Left lung (tissue), 10 donors: ENCODE data around the gene CCDC57. TPM values are rescaled to one million over a fixed set of nuclear protein-coding genes. Genes with fewer than 3 reads are reported as not detected.

Source experiments
- ATAC-seq: fragments of 200-7000 bp; cut with Tn5 transposase; one replicate; pipeline ENCODE4 v1.9.1; 2020; ENCODE audit warnings: moderate library complexity
- DNase-seq, 4 donors: peaks; one replicate each; pipeline ENCODE4 v3.0.0-alpha.2; 2013 to 2020
- H3K27ac ChIP-seq, 2 donors: fragments of 200-600 bp; sonication (generic) in 1 of 2; one replicate each; pipeline versions ENCODE4 v1.5.0 to v1.8.0; 2020 to 2021
- H3K27me3 ChIP-seq, 2 donors: fragments of 200-600 bp; sonication (generic) in 1 of 2; one replicate each; pipeline versions ENCODE4 v1.5.0 to v1.8.0; 2020 to 2021
- H3K36me3 ChIP-seq, 2 donors: fragments of 200-600 bp; sonication (generic) in 1 of 2; one replicate each; pipeline versions ENCODE4 v1.5.0 to v1.8.0; 2020 to 2021
- H3K4me1 ChIP-seq, 2 donors: fragments of 200-600 bp; one replicate each; pipeline ENCODE4 v1.8.0; 2021
- H3K4me3 ChIP-seq, 2 donors: fragments of 200-600 bp; sonication (generic) in 1 of 2; one replicate each; pipeline versions ENCODE4 v1.5.0 to v1.8.0; 2020 to 2021; ENCODE audit warnings: mild to moderate bottlenecking in 1 of 2
- H3K9me3 ChIP-seq, 2 donors: fragments of 200-600 bp; sonication (generic) in 1 of 2; one replicate each; pipeline versions ENCODE4 v1.5.0 to v1.8.0; 2020 to 2021
- intact Hi-C, 2 donors: fragments of 100-400 bp; cut with DNase I; formaldehyde crosslinking; loops; one replicate each; pipeline versions ENCODE4 v1.11.2 to v1.14.2; 2022
- polyA plus RNA-seq, 6 donors: library from polyadenylated mRNA; unstranded; fragments of 120-200 nt; gene quantifications; one replicate each; pipeline ENCODE4 v1.2.1, GENCODE V29; 2013; ENCODE audit not compliant: insufficient read length in 6 of 6
- total RNA-seq, 2 donors: library from RNA; stranded (reverse); fragmentation: NEBNext Ultra II Directional; extraction: Animal tissue kit (Norgen Biotek cat#: 25700); gene quantifications; one replicate each; pipeline ENCODE4 v1.2.1, GENCODE V29; 2021
- TF ChIP-seq, protein P1 (sequence below), 2 donors: fragments of 200-600 bp; sonication (generic) in 1 of 2; IDR thresholded peaks; one replicate each; pipeline versions ENCODE4 v1.5.0 to v1.8.0; 2021; ENCODE audit warnings: antibody characterized with exemption in 2 of 2
- donor health status: DM: no; HTN: yes; CAD: no.
- donor health status: DM: no; HTN: no; CAD: no.

CCDC57 gene
- total and polyA plus RNA-seq, 8 donors, result 41.7 to 73.4 (median 59.8) TPM

DNA sequence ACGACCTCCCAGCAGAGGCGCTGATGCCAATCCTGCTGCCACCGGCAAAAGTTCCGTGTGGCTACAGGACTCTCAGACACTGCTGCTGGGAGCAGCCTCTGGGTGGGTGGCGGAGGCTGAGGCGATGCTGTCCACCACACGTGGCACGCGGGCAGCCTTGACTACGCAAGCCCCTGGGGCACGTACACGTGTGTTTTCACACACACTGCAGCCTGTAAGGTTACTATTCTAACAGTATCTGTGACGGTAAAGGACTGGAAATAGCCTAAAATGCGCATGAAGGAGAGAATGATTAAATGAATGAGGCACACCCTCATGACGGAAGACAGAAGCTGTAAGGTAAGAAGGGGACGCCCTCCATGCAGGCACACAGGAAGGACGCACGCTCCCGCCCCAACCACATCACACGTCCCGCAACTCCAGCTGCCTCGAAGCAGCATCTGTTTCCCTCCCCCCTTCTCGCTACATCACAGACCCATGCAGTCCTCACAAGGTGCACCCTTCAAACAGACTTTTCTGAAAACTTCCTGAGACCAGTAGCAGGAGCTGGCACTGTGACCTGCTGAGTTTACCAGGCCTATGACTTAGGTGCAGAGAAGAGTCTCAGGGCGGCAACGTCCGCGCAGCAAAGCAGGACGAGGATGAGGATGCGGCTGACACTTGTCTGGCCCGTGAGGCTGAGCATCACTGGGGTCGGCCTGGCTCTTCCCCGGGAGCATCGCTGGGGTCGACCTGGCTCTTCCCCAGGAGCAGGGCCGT lies 85.9 kb downstream of the CCDC57 start:
- H3K27ac ChIP-seq, result no peak overlapping the region
- intact Hi-C loops, result no loop called here
- ATAC-seq, result no peak
- no peak for DNase-seq
- H3K9me3 ChIP-seq, result no peaks in the 10 kb centered on the region
- no peak overlapping the region for H3K4me3 ChIP-seq
- H3K4me1 ChIP-seq, result no peaks in the 10 kb centered on the region
- peaks cover 0 to 31% of the 10 kb centered on the region in 2 donors for H3K36me3 ChIP-seq
- H3K27me3 ChIP-seq, result no peaks in the 10 kb centered on the region
- TF ChIP-seq, protein P1, sequence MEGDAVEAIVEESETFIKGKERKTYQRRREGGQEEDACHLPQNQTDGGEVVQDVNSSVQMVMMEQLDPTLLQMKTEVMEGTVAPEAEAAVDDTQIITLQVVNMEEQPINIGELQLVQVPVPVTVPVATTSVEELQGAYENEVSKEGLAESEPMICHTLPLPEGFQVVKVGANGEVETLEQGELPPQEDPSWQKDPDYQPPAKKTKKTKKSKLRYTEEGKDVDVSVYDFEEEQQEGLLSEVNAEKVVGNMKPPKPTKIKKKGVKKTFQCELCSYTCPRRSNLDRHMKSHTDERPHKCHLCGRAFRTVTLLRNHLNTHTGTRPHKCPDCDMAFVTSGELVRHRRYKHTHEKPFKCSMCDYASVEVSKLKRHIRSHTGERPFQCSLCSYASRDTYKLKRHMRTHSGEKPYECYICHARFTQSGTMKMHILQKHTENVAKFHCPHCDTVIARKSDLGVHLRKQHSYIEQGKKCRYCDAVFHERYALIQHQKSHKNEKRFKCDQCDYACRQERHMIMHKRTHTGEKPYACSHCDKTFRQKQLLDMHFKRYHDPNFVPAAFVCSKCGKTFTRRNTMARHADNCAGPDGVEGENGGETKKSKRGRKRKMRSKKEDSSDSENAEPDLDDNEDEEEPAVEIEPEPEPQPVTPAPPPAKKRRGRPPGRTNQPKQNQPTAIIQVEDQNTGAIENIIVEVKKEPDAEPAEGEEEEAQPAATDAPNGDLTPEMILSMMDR (IDR thresholded peaks at IDR 0.05), result no peak

DNA sequence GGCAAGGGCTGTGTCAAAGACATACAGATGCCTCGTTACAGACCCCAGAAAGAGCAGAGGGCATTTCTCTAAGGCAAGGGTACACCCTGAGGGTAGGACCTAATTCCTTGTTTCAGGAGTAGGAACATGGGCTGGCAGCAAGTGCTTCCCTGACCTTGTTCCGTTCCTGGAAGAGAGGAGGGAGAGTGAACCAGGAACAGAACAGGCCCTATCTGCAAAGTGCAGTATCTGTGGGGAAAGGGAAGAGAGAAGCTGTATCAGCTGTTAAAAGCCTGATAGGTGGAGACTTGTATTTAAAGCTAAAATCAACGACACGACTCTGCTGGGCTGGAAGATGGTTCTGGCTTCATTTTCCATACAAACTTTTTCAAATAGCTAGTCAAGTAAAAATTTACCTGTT lies 88.5 kb downstream of the CCDC57 start:
- no peaks in the 10 kb centered on the region for H3K9me3 ChIP-seq
- H3K27ac ChIP-seq, result no peak overlapping the region
- intact Hi-C loops, result no loop called here
- H3K4me3 ChIP-seq, result no peak overlapping the region
- H3K36me3 ChIP-seq, result peaks cover 0 to 33% of the 10 kb centered on the region in 2 donors
- H3K4me1 ChIP-seq, result no peaks in the 10 kb centered on the region
- no peak for DNase-seq
- ATAC-seq, result no peak
- no peaks in the 10 kb centered on the region for H3K27me3 ChIP-seq
- TF ChIP-seq, protein P1 (IDR thresholded peaks at IDR 0.05), result no peak

DNA sequence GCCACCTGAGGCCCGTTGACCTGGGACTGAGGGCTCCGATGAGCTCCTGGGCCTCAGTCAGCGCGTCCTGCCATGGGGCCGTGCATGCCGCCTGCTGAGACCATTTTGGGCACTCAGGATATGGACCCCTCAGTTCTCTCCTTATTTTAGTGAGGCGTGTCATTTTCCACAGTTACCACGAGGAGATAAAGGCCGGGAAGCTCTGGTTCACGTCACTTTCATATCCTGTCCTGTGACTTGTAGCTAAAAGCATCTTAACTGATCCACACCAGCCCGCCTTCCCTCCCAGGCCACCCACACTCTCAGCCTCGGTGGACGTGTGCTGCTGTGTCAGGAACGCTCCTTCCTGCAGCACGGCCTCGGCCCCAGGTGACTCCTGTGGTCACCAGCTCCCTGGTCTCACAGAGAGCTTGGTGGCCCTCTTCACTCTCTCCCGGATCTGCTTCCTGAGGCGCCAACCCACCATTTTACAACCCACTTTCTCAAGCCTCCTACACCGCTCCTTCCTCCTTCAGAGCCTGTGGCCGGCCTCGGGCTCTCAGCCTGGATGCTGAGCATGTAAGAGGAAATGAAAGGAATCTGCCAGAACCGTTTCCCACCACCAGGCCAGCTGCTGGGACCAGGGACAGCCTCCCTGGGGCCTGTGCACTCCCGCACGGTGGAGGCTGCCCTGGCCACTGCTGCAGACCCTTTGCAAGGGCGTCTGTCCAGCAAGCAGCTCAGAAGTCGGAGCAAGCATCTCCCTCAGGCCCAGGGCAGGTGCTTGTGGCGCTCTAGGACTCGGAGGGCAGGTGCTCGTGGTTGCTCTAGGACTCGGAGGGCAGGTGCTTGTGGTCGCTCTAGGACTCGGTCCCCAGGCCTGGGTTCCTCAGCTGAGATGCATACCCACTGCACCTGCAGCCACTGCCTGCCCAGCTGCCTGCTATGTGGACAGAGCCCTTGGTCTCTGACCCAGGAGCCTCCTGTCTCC lies 90.7 kb downstream of the CCDC57 start:
- intact Hi-C loops, result no loop called here
- Histone ChIP-seq H3K27ac (no peak overlapping the region), H3K4me3 (no peak overlapping the region), H3K36me3 (peaks cover 0 to 21% of the 10 kb centered on the region in 2 donors), H3K9me3 (no peaks in the 10 kb centered on the region), H3K4me1 (peaks cover 0 to 9% of the 10 kb centered on the region in 2 donors), H3K27me3 (no peaks in the 10 kb centered on the region)
- DNase-seq (no peak), ATAC-seq (no peak)
- TF ChIP-seq, protein P1 (IDR thresholded peaks at IDR 0.05), result no peak

DNA sequence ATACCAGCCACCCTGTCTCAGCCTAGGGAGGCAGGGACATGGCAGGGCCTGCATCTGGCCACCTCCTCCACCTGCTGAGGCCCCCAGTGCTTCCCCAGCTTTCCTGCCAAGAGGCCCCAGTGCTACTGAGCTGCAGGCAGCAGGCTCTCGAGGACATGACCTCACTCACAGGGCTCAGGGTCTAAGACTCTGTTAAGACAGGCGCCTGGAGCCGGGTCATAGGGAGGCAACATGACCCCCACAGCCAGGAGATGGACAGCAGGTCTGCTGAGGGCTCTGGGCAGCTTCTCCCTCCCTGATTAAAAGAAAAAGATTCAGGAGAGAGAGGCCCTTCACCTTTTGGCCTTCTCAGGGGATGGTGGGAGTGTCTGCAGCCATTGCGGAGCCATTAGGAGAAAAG lies 91.4 kb downstream of the CCDC57 start:
- no peak overlapping the region for H3K27ac ChIP-seq
- peaks cover 0 to 14% of the 10 kb centered on the region in 2 donors for H3K36me3 ChIP-seq
- DNase-seq (no peak), ATAC-seq (no peak)
- no peak overlapping the region for H3K4me3 ChIP-seq
- intact Hi-C loops, result no loop called here
- TF ChIP-seq, protein P1 (IDR thresholded peaks at IDR 0.05), result no peak
- H3K9me3 ChIP-seq, result no peaks in the 10 kb centered on the region
- no peaks in the 10 kb centered on the region for H3K27me3 ChIP-seq
- peaks cover 0 to 9% of the 10 kb centered on the region in 2 donors for H3K4me1 ChIP-seq

DNA sequence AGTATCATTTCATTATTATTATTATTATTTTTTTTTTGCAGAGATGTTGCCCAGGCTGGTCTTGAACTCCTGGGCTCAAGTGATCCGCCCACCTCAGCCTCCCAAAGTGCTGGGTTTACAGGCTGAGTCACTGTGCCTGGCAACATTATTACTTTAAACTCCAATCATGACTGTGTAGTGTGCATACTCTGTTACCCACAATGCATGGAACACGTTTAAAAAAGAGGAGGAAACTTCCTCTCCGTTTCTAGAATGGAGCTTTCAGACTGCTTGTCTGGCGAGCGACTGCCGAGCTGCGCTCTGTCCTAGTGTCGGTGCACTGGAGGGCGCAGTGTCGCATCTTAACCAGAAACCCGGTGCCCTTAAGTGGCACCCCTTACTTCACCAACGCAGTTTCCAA lies 92.5 kb downstream of the CCDC57 start:
- H3K27me3 ChIP-seq, result no peaks in the 10 kb centered on the region
- peaks cover 0 to 9% of the 10 kb centered on the region in 2 donors for H3K4me1 ChIP-seq
- no peak overlapping the region for H3K4me3 ChIP-seq
- TF ChIP-seq, protein P1 (IDR thresholded peaks at IDR 0.05), result no peak
- no peak for ATAC-seq
- peaks cover 0 to 14% of the 10 kb centered on the region in 2 donors for H3K36me3 ChIP-seq
- intact Hi-C loops, result no loop called here
- no peaks in the 10 kb centered on the region for H3K9me3 ChIP-seq
- no peak overlapping the region for H3K27ac ChIP-seq
- DNase-seq, result no peak
